Activated CD8-positive, alpha-beta memory T cell treated with anti-CD3 and anti-CD28 coated beads, Interleukin-2, amount 50 U/mL, for 24 hours (primary cell): ENCODE results near the gene PCK1.

Experiments used
- DNase-seq: peaks from one replicate; pipeline ENCODE4 v3.0.0-alpha.2; 2020; ENCODE audit errors: extremely low read depth

The PCK1 gene

DNA sequence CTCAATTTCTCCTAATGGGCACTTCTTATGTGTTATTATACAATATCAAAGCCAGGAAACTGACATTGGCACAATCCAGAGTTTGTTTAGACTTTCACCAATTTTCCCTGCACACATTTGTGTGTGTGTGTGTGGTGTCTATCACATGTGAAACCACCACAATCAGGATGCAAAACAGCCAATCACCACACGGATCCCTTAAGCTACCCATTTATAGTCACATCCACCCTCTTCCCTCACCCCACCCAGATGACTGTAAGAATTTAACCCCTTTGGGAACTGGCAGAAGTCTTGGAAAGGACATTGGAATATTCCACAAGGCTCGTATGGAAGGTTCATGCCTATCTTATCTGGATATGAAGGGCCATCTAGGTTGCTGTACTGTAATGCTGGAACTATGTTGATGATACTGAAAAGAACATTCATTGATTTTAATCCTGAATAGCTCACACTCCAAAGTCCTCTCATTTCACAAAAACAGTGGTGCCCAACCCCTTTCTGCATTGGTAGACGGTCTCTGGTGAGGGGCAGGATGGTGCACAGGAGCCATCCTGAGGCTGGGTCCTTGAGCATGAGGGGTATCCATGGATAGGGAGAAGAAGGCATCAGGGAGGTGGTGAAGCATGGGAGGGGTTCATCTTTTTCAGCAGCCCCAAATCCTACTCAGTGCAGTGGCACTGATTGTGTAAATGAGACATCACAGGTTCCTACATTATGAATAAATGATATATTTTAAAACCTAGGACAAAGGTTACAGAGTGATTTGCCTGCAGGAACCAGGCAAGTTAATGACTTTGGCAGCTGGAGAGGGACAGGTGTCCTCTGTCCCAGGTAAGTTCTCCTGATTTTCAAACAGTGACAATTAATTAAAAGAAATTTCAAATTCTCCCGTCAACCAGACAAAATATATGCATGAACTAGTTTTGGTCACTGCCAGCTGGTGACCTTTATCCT, 23.9 kb upstream of the PCK1 start:
- DNase-seq, result no peak

DNA sequence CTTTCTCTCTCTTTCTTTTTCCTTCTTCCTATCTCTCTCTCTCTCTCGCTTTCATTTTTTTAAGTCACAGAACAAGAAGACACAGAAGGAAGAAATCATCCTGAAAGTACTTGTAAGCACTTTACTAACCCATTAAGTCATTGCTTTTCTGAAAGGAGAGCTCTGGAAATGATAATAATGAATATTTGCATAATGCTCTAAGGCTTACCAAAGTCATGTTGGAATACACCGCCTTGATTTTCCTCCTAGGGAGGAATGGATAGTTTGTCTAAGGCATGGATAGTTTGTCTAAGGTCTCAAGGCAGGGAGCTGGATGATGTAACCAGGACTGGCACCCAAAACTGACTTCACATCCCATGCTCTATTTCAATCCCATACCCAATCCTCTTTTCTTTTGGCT, 23.1 kb upstream of the PCK1 start:
- no peak for DNase-seq

DNA sequence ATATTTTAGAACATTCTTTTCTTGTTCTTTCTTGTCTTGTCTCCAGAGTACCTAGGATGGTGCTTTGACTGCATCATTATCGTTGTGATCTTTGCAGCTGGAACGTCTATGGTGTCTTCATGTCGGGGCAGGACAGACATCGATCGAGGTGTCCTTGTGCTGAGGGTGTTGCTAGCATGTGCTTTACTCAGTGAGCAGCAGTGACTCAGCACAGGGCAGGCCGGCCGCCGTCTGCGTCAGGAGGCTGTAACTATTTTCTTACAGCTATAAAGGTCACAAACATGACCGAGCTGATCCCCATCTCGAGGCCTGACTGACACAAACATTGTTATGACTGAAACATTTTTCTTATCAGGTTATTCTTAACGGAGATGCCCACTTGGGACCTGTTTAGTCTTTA, 21.0 kb upstream of the PCK1 start:
- no peak for DNase-seq

DNA sequence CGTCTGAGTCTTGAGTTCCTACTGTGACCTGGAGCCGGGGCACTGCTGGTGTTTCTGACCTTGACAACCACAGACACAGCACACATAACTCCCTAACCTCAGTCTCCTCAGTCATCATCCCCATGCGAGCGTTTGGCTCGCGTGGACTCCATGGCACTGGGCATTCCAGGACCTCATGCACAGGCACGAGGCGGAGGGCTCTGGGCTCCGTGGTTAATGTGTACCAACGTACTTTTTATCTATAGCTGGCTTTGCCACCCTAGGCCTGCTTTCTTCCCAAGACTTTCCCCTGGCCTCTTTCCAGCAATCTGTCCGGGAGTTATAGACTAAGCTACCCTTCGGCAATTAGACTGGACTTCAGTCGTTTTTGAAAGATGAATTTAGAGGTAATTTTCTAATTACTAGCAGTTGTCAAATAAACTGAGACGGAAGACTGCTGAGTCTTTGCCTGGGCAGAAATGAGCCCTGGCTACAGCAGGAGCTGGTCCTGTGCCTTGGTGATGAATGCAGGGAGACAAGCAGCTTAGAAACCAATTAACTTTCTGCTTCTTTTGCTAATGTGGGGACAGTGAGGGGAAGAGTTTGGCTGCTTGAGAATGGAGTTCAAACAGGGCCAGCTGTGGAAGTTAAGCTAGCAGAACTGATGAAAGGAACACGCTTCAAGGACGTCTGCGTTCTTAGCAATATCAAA, 19.9 kb upstream of the PCK1 start:
- DNase-seq, result no peak

DNA sequence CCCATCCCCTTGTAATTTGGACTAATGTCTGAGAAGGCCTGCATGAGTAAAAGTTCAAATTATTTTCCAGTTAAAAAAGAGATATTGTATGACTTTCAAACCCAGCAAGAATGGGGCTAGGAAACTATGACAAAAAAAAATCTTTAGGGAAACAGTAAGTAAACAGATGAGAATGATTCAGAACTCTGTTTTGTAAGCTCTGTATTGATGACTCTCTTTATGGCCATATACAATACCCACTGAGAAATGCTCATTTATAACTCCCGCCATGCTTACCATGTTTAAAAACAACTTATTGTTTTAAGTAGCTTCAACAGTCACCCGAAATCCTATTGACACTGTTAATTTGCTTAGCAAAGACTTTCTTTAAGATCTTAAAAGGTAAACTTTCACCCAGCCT, 17.2 kb upstream of the PCK1 start:
- DNase-seq, result no peak

DNA sequence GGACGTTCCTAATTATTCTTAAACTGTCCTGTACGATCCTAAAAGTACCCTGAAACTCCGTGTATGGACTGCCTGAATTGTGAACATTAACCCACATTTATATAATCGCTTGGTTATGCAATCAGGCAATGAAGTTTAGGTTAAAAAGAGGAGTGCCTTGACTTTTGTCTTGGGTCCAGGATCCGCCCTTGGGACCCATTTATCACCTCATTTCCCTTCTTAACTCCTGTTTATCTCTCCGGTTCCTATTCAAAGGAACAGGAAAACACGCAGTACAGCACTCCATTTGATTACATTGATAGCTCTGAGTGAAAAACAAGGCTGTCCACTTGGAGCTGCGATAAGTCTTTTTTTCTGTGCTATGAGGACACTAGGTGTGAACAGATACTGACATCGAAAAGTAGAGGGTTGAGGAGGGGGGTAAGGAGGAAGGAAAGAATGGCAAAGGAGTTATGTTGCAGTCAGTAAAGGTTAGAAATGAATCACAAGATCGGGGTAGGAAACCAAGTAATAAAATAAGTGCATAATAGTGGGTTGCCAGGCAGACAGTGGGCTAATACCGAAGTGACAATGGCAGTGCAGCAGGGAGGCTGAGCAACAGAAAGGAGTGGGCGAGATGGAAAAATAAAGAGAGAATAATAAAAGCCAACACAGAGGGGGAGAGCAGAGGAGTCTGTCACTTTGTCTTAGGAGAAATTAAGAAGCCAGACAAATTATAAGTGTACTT, 15.9 kb upstream of the PCK1 start:
- DNase-seq, result no peak

DNA sequence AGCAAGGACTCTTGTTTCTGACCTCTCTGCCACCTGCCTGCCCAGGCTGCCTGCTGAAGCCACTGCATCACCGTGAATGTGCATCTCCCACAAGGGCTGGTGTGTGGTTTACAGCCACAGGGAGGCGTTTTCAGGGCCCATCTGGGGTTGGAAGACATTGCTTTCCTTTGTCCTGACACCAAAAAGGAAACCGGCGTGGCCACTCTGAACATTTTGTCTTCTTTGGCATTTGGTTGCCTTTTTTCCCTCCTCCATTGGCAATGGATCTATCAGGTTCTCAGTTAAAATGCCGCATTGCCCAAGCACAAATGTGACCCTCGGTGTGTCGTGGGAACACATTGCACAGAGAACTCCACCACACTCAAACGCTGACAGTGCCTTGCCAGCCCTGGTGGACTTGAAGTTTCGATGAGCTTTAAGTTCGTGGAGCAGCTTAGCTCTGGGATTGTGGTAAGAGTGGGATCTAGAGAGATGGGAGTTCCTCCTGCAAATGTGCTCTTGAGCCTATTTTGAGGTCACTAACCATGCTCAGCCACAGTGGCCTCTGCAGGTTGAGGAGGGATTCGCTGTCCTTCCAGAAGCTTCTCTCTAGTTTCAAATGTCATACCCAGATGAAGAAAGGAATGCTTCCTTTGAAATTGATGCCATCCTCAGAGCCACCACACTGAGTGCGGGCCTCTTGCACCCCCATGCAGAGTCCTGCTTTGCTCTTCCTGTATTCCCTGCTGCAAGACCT, 14.8 kb upstream of the PCK1 start:
- DNase-seq, result no peak

DNA sequence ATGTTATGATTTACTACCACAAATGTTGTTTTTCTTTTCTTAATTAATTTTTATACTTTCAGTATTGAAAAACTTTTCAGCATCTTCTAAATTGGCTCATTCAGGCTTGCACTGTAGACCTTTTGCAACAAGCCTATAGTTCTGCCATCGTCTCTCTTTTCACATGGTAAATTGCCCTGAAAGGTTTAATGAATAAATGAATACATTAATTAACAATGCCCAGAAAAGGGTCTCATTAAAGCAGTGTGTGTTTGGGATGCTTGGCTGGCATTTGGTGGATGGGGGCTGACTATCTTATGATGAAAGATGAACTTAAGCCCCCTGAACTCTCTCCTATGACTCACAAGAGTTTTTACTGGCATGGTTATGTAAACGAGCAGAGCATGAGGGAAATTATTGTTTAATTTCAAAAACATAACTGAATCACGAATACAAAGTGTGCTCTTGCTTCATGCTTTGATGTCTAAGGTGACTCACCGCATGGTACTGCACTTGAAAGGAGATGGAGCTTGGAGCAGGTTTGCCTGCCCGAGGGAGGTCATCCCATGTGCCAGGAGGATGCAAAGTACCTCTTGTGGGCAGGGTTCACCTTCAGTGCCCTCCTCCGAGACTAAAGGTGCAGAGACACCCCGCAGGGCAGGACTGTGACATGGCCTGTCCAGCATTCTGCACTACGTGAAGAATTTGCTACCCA, 13.8 kb upstream of the PCK1 start:
- DNase-seq, result no peak

DNA sequence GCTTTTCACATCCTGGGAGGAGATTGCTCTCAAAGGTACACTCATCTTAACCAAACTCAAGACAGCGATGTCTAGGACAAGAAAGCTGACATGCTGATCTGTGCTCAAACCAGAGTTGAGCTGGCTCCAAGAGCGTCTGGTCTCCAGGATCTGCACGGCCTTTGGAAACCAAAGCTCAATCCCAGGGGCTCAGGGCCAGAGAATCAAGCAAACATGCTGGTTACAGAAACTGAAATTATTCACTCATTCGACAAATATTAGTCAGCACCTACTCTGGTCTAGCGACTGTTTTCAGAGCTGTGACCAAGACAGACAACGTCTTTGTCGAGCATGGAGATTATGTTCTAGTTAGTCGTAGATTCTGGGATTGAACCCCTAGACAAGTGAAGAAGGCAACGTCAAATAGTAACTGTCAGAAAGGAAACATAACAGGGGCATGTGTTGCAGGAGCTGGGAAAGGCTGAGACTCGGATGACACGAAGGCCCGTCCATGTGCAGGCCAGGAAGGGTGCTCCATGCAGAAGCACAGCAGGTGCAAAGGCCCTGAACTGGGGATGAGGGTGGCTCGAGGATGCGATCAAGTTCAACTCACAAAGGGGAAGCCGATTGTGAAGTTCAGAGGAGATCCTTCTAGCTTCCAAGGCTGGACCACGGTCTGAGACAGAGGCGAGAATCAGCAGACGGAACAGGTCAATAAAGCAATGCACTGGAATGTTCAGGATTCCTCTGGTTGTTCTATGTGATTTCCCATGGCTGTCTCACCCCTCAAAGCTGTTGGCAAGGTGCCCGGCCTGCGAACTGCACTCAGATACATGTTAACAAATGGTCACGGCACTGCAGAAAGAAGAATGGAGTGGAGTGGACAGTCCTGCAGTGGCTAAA, 12.5 kb upstream of the PCK1 start:
- no peak for DNase-seq

DNA sequence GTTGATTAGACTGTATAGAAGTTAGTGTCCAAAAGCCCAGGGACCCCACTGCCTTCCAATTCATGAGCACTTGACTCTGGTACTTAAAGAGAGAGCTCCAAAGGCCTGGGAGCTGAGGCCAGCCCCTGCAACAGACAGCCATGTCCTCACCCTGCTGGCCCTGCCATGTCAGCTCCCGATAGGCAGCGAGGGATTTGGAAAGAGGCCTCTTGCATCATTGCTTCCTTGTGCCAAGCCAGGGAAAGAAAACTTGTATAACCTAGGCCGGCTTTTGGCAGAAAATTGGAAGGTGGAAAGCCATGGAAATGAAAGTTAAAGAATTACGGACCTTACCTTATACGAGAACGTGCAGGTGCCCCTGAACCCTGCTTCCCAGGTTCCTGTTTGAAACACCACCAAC, 8.4 kb upstream of the PCK1 start:
- no peak for DNase-seq

DNA sequence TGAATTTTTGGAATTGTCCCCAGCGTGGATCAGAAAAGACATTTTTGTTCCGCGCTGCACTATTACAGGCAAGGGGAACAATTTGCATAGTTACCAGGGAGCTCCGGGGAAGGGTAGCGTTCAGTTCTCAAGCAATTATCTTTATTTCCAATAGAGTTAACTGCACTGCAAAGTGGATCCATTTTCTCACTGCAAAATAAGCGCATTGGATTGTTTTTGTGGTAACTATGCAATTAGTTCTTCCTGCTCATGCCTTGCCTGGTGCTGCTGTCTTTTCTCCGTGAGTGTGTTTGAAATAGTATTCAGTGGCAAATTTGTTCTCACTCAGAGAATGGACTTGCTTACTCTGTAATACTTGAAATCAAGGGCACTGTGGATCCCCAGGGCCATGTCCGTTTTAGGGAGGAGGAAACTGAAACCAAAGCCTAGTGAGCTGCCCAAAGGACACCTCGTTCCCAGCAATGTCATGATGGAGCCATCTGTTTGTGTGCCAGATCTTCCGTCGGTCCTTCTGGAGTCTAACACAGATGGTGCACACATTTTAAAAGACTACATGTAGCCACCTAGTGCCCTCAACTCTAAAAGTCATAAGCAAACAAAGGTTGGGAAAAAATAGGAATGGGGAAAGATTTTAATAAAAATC, 7.4 kb upstream of the PCK1 start:
- DNase-seq, result no peak

DNA sequence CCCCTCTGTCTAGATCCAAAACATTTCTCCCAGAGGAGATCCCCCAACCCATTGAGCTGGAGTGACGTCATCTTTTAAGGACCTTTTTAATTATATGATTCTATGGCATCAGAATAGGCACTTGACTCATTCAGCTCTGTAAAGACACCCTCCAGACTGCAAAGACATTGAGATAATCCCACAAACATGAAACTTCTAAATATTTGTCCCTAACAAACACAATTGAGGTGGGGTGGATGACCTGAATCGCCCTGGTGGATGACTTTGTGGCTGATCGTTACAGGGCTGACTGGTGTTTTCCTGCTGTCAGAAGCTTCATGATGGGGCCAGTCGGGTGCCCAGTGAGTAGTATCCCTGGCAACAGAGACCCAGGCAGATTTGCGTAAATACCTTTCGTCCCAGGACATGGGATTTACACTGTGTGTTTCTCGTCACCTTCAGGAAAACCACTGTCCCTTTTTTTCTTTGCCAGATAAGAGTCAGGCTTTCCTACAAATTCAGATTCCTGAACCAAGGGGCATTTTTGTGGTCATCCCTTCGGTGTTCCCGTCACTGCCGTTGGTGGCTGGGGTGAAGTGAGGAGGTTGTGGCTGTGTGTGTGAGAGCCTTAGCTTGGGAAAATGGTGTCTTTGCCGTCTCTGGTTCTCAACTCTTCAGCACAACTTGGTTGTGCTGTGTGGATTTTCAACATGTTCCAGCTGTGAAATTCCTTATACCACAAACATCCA, 5.3 kb upstream of the PCK1 start:
- no peak for DNase-seq

DNA sequence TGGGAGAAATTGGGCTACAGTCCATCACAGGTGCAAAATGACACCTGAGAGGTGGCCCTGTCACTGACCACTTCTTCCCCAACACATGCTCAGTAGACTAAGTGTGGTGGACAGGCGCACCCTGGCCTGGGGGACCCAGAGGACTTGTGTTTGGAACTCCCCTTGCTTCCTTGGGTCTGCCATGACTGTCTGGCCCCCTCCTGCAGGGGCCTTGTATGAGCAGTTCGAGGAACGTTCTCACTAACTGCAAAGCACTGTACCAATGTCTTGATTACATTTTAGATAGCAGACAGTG, 4.0 kb upstream of the PCK1 start:
- no peak for DNase-seq

DNA sequence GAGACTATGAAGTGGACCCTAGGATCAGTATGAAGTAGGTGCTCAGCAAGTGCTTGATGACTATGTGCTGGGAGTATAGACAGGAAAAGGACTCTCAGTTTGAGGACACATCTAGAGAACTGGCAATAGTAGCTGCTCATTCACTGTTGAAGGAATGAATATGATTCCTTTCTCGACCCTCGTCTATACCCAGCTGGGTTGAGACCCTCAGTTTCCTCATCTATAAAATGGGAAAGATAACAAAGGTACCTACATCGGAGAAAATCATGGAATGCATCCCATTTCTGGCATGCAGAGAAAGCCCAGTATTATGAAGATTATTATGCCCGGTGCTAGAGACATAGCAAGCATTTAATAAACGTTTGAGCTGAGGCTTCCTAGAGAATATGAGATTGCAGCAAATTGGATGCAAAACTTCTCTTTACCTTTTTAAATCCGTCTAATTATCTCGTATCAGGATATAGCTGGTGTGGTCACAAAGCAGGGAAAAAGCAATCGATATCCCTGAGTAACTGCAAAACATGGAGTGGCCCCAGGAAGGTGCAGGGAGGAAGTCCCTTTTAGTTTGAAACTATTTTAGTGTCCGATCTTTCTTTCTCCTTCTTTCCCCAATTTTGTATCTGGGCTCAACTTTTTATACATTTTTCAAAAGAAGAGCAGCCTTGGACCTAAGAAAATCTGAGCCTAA, 2.8 kb upstream of the PCK1 start:
- no peak for DNase-seq

DNA sequence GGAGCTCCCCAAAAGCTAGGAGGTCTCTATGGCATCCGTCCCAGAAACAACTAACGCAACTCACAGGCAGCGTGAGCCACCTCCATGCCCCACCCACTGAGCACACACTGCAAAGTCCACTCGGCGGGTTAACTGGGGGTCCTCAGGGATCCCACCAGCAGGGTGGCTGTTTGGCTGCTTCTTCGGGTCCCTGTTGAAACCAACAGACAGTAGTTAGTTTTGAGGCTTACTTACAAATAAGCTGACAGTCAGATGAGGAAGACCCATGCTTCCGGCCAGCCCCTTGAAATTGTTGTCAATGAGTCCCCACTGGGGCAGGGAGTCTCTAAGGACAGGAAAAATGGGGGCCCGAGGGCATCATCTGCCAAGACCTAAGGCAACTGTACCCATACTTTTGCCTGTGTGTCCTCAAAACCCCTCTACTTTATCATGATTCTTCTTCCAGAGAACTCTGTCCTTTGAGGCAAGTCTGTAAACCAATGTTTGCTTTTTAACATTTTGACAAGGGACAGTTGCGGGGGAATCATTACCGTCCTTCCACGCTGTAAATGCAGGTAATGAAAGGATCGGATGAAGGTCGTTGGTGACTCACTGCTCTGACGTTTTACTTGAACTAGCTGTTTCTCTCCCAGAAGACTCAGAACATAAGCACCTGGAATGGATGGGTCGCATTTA, 2.2 kb upstream of the PCK1 start:
- no peak for DNase-seq

DNA sequence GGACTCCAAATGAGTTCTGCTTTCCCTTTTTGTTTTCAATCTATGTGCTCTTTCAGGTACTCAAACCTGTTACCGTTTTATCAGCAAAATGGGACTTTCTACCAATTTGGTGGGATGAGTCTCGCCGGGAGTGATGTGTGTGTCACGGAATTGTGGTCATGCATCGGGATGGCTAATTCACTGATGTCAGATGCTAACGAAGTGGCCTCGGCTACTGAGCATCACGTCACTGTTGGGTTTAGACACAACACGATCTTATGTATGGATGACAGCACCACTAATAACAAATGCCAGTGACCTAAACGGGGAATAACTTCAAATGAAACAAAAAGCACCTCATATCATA, 1.6 kb upstream of the PCK1 start:
- no peak for DNase-seq

DNA sequence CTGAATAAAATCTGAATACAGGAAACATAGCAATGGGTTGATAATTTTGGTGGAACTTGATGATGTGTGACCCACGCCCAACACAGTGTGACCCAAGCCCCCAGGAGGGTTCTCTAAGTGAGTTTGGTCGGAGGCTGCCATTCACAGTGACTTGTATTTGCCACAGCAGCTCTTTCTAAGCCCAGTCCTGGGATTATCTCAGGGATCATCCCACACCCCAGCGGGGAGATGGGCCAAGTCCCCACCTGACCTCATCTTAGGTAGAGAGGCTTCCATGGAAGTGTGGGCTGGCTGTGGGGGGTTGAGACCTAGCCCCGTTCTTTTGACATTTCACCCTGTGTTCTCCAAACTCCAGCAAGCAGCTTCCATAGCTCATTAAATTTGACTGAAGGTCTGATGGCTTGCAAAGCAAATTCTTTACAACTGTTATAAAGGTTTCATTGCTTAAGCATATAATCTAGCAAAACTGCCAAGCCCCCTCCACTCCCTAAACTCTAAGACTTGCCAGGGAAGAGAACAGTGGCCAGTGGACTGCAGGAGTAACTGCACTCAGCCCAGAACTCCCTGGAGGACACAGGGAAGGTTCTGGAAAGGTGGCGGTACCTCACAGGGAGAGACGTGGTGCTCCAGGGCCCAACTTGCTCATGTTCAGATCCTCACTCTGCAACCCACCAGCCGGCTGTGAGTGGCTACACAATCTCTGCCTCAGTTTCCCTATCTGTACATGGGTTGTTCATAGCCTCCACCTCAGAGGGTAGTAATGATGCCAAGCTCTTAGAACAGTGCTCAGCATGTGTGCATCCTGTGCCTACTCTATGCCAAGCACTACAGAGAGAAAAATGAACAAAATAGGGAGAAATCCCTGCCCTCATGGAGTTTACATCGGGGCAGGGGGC, 1.0 kb upstream of the PCK1 start:
- DNase-seq, result no peak
